Natural killer cell (primary cell): ENCODE measurements around the gene NEAT1. TPM values are rescaled to one million over a fixed set of nuclear protein-coding genes. Genes with fewer than 3 reads are reported as not detected.

Experiments
- ATAC-seq, 3 donors: fragments of 150-1000 bp in 2 of 3; fragments of 200-7000 bp in 1 of 3; cut with Tn5 transposase; 1 replicate in 1 of 3; 2 replicates in 2 of 3; pipeline ENCODE4 v1.10.0; 2021; ENCODE audit warnings: mild to moderate bottlenecking in 2 of 3, moderate library complexity in 2 of 3
- DNase-seq, 2 donors: peaks; one replicate each; pipeline versions ENCODE4 v3.0.0 to v3.0.0-alpha.2; 2013 to 2021; ENCODE audit warnings: mixed read lengths in 1 of 2
- H3K27ac ChIP-seq: one replicate; pipeline ENCODE4 v1.5.1; 2013; ENCODE audit warnings: mild to moderate bottlenecking, low read length
- H3K27me3 ChIP-seq: one replicate; pipeline ENCODE4 v1.6.1; 2013; ENCODE audit warnings: low read length; ENCODE audit not compliant: control insufficient read depth, insufficient read depth
- H3K36me3 ChIP-seq: one replicate; pipeline ENCODE4 v1.6.1; 2013; ENCODE audit warnings: low read length; ENCODE audit not compliant: control insufficient read depth, insufficient read depth
- H3K4me1 ChIP-seq: one replicate; pipeline ENCODE4 v1.6.1; 2013; ENCODE audit warnings: low read length; ENCODE audit not compliant: control insufficient read depth, insufficient read depth
- H3K4me3 ChIP-seq: one replicate; pipeline ENCODE4 v1.5.1; 2013; ENCODE audit warnings: low read length
- H3K9me3 ChIP-seq: one replicate; pipeline ENCODE4 v1.6.1; 2013; ENCODE audit warnings: low read length; ENCODE audit not compliant: control insufficient read depth, insufficient read depth
- H3K27ac Mint-ChIP-seq, 2 donors: one replicate each; pipeline ENCODE4 v1.8.0; 2022; ENCODE audit warnings: mild to moderate bottlenecking in 2 of 2, mixed read lengths in 2 of 2, moderate library complexity in 1 of 2
- H3K27me3 Mint-ChIP-seq, 2 donors: one replicate each; pipeline ENCODE4 v1.8.0; 2022; ENCODE audit warnings: low read depth in 2 of 2, mixed read lengths in 2 of 2
- H3K36me3 Mint-ChIP-seq: one replicate; pipeline ENCODE4 v1.8.0; 2022; ENCODE audit warnings: mixed read lengths
- H3K4me1 Mint-ChIP-seq, 2 donors: one replicate each; pipeline ENCODE4 v1.8.0; 2022; ENCODE audit warnings: mixed read lengths in 2 of 2
- H3K4me3 Mint-ChIP-seq: one replicate; pipeline ENCODE4 v1.8.0; 2022; ENCODE audit warnings: mild to moderate bottlenecking, moderate library complexity, mixed read lengths
- H3K9me3 Mint-ChIP-seq, 2 donors: one replicate each; pipeline ENCODE4 v1.8.0; 2022; ENCODE audit warnings: mixed read lengths in 2 of 2
- CTCF ChIP-seq: fragments of 200-600 bp; IDR thresholded peaks from one replicate; pipeline ENCODE4 v1.8.0; 2022; ENCODE audit warnings: antibody characterized with exemption
- WGBS: methylation state at CpG from one replicate; pipeline ENCODE4 v1.1.7; 2013; ENCODE audit warnings: missing lambda C conversion rate; ENCODE audit not compliant: insufficient coverage; 5-methylcytosine and 5-hydroxymethylcytosine counted together
- intact Hi-C: fragments of 100-400 bp; cut with micrococcal nuclease; formaldehyde crosslinking; loops from one replicate; pipeline ENCODE4 v1.14.2; 2022
- total RNA-seq, 4 donors: library from RNA; stranded (reverse); fragments of 120-200 nt in 1 of 4; gene quantifications; one replicate each; pipeline versions ENCODE4 v1.2.3 to v1.2.4, GENCODE V29; 2013 to 2022

NEAT1 gene
- total RNA-seq, 3 donors from 2014 or later (not counting 1 experiment from before 2014, with no cell fraction given): 1,031 to 1,768 (median 1,493) TPM

- Mint-ChIP-seq H3K9me3 (no peaks in the 10 kb centered on the region), H3K27me3 (no peaks in the 10 kb centered on the region), H3K4me1 (peaks cover 39 to 60% of the 10 kb centered on the region in 2 donors), H3K27ac (peak overlapping the region; percentile 99), H3K4me3 (peak overlapping the region; percentile 89), H3K36me3 (no peaks in the 10 kb centered on the region)
- Histone ChIP-seq H3K27ac (peak overlapping the region; percentile 92), H3K4me1 (peaks cover 82% of the 10 kb centered on the region), H3K4me3 (peak overlapping the region; percentile 51), H3K9me3 (no peaks in the 10 kb centered on the region), H3K27me3 (no peaks in the 10 kb centered on the region), H3K36me3 (no peaks in the 10 kb centered on the region)
- intact Hi-C loops: loop anchor here (1.0 kb wide), 4 partner anchors 33 to 127 kb away; no protein-coding TSS in a partner anchor
- no peak for ATAC-seq
- no peak for DNase-seq
- no peak for TF ChIP-seq CTCF
- 21% methylated on average over 12 of the region's 12 CpGs for WGBS
Observed at GRCh38 chr11:65382804-65383368, 39.7 kb upstream of the NEAT1 start.

- no peak for TF ChIP-seq CTCF
- Mint-ChIP-seq H3K9me3 (no peaks in the 10 kb centered on the region), H3K4me3 (peak overlapping the region; percentile 72), H3K27ac (peak overlapping the region; percentile 99), H3K36me3 (no peaks in the 10 kb centered on the region), H3K4me1 (peaks cover 46 to 69% of the 10 kb centered on the region in 2 donors), H3K27me3 (no peaks in the 10 kb centered on the region)
- Histone ChIP-seq H3K4me1 (peaks cover 83% of the 10 kb centered on the region), H3K36me3 (peaks cover 4% of the 10 kb centered on the region), H3K9me3 (no peaks in the 10 kb centered on the region), H3K4me3 (no peak overlapping the region), H3K27me3 (no peaks in the 10 kb centered on the region), H3K27ac (peak overlapping the region; percentile 96)
- WGBS: 96% methylated on average over 5 of the region's 6 CpGs
- DNase-seq: no peak
- no peak for ATAC-seq
- intact Hi-C loops: loop anchor here (2.0 kb wide), 1 partner anchor 47 kb away; no protein-coding TSS in a partner anchor
Observed at GRCh38 chr11:65383778-65384177, 38.8 kb upstream of the NEAT1 start.

- Histone ChIP-seq H3K4me3 (no peak overlapping the region), H3K9me3 (no peaks in the 10 kb centered on the region), H3K4me1 (peaks cover 86% of the 10 kb centered on the region), H3K27me3 (no peaks in the 10 kb centered on the region), H3K27ac (peak overlapping the region; percentile 96), H3K36me3 (peaks cover 5% of the 10 kb centered on the region)
- ATAC-seq (peak in 1 of 3 donors; percentile 7), DNase-seq (peak; percentile 37 to 68)
- no peaks in the 10 kb centered on the region for H3K27me3 Mint-ChIP-seq
- peak overlapping the region; percentile 72 for H3K4me3 Mint-ChIP-seq
- TF ChIP-seq CTCF: no peak
- 64% methylated on average over 8 of the region's 8 CpGs for WGBS
- peak overlapping the region; percentile 99 for H3K27ac Mint-ChIP-seq
- H3K4me1 Mint-ChIP-seq: peaks cover 52 to 75% of the 10 kb centered on the region in 2 donors
- H3K36me3 Mint-ChIP-seq: no peaks in the 10 kb centered on the region
- intact Hi-C loops: loop anchor here (2.0 kb wide), 1 partner anchor 46 kb away; no protein-coding TSS in a partner anchor
- H3K9me3 Mint-ChIP-seq: no peaks in the 10 kb centered on the region
Observed at GRCh38 chr11:65384301-65384889, 38.2 kb upstream of the NEAT1 start.
